GM23338 (cell line): ENCODE data around the gene MEGF6.

ENCODE experiments used
- CREB1 ChIP-seq: fragments of 250-450 bp; sonication (Bioruptor Pico); IDR thresholded peaks from 2 replicates; pipeline ENCODE4 v1.5.0; 2020; ENCODE audit warnings: low read depth, mild to moderate bottlenecking, moderate library complexity
- EZH2 ChIP-seq: fragments of 200-600 bp; sonication (generic); IDR thresholded peaks from one replicate; pipeline ENCODE4 v1.8.0; 2017; ENCODE audit warnings: antibody characterized with exemption, mild to moderate bottlenecking, low read depth; ENCODE audit not compliant: unreplicated experiment
- EZH2phosphoT487 ChIP-seq: fragments of 200-600 bp; sonication (generic); IDR thresholded peaks from one replicate; pipeline ENCODE4 v1.8.1; 2018; ENCODE audit warnings: antibody characterized with exemption; ENCODE audit not compliant: unreplicated experiment
- NANOG ChIP-seq: IDR thresholded peaks from 2 replicates; pipeline ENCODE4 v1.6.1; 2016; ENCODE audit warnings: antibody characterized with exemption, borderline replicate concordance
- POLR2AphosphoS5 ChIP-seq: IDR thresholded peaks from 2 replicates; pipeline ENCODE4 v1.6.1; 2016; ENCODE audit warnings: antibody characterized with exemption, low read depth
- ZNF114 ChIP-seq: fragments of 250-450 bp; sonication (Bioruptor Pico); IDR thresholded peaks from 2 replicates; pipeline ENCODE4 v1.5.0; 2020; ENCODE audit warnings: mild to moderate bottlenecking, moderate library complexity
- TF ChIP-seq, protein P1 (sequence below), 2 experiments: fragments of 200-600 bp in 1 of 2; sonication (generic) in 1 of 2; conservative IDR thresholded peaks; 2 replicates each; pipeline versions ENCODE4 v1.5.1 to v1.6.1; 2016 to 2017; ENCODE audit warnings: antibody characterized with exemption in 2 of 2, low read depth in 2 of 2, mild to moderate bottlenecking in 2 of 2, moderate library complexity in 1 of 2
- TF ChIP-seq, protein P2 (sequence below): IDR thresholded peaks from one replicate; pipeline ENCODE4 v1.6.1; 2018; ENCODE audit warnings: antibody characterized with exemption; ENCODE audit not compliant: unreplicated experiment
- TF ChIP-seq, protein P3 (sequence below): fragments of 250-450 bp; sonication (Bioruptor Pico); IDR thresholded peaks from 2 replicates; pipeline ENCODE4 v1.5.0; 2020; ENCODE audit warnings: mild to moderate bottlenecking, moderate library complexity

DNA sequence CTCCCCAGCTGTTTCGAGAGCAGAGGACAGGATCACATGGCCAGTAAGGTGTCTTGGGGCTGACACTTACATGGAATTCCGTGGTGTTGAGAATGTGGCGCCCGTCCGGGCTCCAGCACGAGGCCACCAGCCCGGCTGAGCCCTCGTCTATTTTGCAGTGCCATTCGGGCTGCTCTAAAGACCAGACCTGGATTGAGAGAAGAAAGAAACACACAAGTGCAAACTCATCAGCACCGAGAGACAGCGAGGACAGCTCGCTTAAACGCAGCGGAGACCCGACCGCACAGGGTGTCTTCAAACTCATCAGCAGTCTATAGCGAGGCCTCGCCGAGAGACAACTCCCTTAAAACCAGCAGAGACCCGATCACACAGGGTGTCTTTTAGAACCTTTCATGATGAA, 35.3 kb upstream of the MEGF6 start:
- TF ChIP-seq, protein P1, sequence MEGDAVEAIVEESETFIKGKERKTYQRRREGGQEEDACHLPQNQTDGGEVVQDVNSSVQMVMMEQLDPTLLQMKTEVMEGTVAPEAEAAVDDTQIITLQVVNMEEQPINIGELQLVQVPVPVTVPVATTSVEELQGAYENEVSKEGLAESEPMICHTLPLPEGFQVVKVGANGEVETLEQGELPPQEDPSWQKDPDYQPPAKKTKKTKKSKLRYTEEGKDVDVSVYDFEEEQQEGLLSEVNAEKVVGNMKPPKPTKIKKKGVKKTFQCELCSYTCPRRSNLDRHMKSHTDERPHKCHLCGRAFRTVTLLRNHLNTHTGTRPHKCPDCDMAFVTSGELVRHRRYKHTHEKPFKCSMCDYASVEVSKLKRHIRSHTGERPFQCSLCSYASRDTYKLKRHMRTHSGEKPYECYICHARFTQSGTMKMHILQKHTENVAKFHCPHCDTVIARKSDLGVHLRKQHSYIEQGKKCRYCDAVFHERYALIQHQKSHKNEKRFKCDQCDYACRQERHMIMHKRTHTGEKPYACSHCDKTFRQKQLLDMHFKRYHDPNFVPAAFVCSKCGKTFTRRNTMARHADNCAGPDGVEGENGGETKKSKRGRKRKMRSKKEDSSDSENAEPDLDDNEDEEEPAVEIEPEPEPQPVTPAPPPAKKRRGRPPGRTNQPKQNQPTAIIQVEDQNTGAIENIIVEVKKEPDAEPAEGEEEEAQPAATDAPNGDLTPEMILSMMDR (conservative IDR thresholded peaks at IDR 0.05; ENCODE audit: low read depth in 2 of 2), result no peak
- TF ChIP-seq POLR2AphosphoS5 (no peak), EZH2 (no peak), NANOG (no peak), ZNF114 (CRISPR knock-in tag) (no peak), EZH2phosphoT487 (no peak), CREB1 (CRISPR knock-in tag) (no peak)
- TF ChIP-seq, protein P2, sequence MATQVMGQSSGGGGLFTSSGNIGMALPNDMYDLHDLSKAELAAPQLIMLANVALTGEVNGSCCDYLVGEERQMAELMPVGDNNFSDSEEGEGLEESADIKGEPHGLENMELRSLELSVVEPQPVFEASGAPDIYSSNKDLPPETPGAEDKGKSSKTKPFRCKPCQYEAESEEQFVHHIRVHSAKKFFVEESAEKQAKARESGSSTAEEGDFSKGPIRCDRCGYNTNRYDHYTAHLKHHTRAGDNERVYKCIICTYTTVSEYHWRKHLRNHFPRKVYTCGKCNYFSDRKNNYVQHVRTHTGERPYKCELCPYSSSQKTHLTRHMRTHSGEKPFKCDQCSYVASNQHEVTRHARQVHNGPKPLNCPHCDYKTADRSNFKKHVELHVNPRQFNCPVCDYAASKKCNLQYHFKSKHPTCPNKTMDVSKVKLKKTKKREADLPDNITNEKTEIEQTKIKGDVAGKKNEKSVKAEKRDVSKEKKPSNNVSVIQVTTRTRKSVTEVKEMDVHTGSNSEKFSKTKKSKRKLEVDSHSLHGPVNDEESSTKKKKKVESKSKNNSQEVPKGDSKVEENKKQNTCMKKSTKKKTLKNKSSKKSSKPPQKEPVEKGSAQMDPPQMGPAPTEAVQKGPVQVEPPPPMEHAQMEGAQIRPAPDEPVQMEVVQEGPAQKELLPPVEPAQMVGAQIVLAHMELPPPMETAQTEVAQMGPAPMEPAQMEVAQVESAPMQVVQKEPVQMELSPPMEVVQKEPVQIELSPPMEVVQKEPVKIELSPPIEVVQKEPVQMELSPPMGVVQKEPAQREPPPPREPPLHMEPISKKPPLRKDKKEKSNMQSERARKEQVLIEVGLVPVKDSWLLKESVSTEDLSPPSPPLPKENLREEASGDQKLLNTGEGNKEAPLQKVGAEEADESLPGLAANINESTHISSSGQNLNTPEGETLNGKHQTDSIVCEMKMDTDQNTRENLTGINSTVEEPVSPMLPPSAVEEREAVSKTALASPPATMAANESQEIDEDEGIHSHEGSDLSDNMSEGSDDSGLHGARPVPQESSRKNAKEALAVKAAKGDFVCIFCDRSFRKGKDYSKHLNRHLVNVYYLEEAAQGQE, result no peak
- TF ChIP-seq, protein P3, sequence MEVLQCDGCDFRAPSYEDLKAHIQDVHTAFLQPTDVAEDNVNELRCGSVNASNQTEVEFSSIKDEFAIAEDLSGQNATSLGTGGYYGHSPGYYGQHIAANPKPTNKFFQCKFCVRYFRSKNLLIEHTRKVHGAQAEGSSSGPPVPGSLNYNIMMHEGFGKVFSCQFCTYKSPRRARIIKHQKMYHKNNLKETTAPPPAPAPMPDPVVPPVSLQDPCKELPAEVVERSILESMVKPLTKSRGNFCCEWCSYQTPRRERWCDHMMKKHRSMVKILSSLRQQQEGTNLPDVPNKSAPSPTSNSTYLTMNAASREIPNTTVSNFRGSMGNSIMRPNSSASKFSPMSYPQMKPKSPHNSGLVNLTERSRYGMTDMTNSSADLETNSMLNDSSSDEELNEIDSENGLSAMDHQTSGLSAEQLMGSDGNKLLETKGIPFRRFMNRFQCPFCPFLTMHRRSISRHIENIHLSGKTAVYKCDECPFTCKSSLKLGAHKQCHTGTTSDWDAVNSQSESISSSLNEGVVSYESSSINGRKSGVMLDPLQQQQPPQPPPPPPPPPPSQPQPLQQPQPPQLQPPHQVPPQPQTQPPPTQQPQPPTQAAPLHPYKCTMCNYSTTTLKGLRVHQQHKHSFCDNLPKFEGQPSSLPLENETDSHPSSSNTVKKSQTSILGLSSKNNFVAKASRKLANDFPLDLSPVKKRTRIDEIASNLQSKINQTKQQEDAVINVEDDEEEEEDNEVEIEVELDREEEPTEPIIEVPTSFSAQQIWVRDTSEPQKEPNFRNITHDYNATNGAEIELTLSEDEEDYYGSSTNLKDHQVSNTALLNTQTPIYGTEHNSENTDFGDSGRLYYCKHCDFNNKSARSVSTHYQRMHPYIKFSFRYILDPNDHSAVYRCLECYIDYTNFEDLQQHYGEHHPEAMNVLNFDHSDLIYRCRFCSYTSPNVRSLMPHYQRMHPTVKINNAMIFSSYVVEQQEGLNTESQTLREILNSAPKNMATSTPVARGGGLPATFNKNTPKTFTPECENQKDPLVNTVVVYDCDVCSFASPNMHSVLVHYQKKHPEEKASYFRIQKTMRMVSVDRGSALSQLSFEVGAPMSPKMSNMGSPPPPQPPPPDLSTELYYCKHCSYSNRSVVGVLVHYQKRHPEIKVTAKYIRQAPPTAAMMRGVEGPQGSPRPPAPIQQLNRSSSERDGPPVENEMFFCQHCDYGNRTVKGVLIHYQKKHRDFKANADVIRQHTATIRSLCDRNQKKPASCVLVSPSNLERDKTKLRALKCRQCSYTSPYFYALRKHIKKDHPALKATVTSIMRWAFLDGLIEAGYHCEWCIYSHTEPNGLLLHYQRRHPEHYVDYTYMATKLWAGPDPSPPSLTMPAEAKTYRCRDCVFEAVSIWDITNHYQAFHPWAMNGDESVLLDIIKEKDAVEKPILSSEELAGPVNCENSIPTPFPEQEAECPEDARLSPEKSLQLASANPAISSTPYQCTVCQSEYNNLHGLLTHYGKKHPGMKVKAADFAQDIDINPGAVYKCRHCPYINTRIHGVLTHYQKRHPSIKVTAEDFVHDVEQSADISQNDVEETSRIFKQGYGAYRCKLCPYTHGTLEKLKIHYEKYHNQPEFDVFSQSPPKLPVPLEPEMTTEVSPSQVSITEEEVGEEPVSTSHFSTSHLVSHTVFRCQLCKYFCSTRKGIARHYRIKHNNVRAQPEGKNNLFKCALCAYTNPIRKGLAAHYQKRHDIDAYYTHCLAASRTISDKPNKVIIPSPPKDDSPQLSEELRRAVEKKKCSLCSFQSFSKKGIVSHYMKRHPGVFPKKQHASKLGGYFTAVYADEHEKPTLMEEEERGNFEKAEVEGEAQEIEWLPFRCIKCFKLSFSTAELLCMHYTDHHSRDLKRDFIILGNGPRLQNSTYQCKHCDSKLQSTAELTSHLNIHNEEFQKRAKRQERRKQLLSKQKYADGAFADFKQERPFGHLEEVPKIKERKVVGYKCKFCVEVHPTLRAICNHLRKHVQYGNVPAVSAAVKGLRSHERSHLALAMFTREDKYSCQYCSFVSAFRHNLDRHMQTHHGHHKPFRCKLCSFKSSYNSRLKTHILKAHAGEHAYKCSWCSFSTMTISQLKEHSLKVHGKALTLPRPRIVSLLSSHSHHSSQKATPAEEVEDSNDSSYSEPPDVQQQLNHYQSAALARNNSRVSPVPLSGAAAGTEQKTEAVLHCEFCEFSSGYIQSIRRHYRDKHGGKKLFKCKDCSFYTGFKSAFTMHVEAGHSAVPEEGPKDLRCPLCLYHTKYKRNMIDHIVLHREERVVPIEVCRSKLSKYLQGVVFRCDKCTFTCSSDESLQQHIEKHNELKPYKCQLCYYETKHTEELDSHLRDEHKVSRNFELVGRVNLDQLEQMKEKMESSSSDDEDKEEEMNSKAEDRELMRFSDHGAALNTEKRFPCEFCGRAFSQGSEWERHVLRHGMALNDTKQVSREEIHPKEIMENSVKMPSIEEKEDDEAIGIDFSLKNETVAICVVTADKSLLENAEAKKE (CRISPR knock-in tag), result no peak
